Astrocyte (in vitro differentiated cells and primary cell): Measurements from ENCODE around the gene AP3B2.

ENCODE experiments used
- EZH2 ChIP-seq: IDR thresholded peaks from 2 replicates; pipeline ENCODE4 v1.6.1; 2012; ENCODE audit warnings: mild to moderate bottlenecking, low read length, inconsistent platforms; ENCODE audit not compliant: insufficient read depth
- TF ChIP-seq, protein P1 (sequence below): IDR thresholded peaks from 2 replicates; pipeline ENCODE4 v1.5.1; 2011; ENCODE audit warnings: low read depth, mild to moderate bottlenecking, inconsistent platforms, low read length, moderate library complexity; ENCODE audit not compliant: insufficient read depth

DNA sequence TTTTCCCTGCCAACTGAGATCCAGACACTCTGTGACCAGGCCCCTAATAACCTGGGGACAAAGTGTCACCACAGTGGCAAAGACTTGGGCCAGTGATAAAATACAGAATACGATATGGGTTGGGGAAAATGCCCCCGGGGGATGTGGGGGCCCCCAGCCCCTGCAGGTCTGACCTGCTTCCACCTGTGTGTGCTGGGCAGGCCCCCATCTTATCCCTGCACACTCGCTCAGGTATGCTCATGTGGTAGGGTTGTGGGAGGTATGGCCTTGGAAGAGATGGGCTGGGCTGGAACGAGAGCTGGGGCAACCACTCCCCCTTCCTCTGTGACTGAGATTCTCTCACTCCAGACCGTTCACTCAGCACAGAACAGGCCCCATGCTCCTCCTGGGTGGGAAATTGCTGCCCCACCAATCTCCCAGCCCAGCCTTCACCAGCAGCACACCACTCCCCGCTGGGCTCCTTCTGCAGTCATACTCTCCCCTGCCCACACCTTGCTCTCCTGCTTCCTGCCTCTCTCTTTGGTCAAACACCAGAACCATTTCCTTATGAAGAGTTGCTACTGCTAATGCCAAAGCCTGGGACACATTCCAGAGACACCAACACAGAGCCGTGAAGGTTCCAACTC lies 52.9 kb downstream of the AP3B2 start:
- TF ChIP-seq, protein P1, sequence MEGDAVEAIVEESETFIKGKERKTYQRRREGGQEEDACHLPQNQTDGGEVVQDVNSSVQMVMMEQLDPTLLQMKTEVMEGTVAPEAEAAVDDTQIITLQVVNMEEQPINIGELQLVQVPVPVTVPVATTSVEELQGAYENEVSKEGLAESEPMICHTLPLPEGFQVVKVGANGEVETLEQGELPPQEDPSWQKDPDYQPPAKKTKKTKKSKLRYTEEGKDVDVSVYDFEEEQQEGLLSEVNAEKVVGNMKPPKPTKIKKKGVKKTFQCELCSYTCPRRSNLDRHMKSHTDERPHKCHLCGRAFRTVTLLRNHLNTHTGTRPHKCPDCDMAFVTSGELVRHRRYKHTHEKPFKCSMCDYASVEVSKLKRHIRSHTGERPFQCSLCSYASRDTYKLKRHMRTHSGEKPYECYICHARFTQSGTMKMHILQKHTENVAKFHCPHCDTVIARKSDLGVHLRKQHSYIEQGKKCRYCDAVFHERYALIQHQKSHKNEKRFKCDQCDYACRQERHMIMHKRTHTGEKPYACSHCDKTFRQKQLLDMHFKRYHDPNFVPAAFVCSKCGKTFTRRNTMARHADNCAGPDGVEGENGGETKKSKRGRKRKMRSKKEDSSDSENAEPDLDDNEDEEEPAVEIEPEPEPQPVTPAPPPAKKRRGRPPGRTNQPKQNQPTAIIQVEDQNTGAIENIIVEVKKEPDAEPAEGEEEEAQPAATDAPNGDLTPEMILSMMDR = no peak
- no peak for TF ChIP-seq EZH2
